GM12892 (cell line): ENCODE measurements around the gene KLHDC10.

ENCODE experiments used
- POLR2AphosphoS5 ChIP-seq: IDR thresholded peaks from 2 replicates; pipeline ENCODE4 v1.6.1; 2011; ENCODE audit warnings: low read depth, low read length, control low read depth
- TAF1 ChIP-seq: IDR thresholded peaks from 2 replicates; pipeline ENCODE4 v1.6.1; 2011; ENCODE audit warnings: low read depth, mild to moderate bottlenecking, control low read depth, low read length, borderline replicate concordance

DNA sequence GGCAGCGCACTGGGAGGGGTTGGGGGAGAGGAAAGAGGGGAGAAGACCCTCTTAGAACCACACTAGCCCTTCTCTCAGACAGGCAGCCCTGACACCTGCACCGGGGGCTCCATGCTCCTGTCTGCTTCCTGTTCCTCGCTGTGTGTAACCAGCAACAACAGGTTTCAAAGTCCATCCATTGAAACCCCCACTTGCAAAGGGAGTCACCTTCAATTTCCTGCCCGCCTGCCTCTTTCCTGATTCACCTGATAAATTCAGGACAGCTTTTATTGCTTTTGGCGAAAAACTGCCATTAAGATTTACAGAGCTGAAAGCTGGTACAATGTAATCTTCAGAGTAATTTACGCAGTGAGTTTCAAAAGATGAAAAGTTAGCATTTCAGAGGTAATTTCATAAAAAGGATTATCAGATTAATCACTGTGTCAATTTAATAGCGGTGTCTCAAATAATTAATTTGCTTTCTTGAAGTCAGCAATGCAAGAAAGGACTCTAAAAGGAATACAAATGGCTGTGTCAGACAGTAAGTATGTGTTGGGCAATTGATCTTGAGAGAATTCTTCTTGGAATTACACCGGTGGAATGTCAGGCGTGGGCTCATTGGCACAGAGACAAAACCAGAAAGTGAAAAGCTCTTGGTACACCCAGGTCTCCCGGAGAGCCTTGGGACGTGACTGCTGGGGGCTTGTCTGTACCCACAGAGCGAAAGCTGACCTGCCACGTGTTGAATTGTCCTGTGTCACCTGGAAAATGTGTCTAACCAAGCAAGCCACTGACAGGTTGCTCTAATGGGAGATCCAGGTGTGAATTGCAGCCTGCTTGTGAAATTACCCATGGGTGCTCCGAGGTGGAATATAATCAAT is 74.2 kb downstream of the KLHDC10 start:
- TF ChIP-seq POLR2AphosphoS5 (no peak), TAF1 (no peak)
